SU-DHL-6 (cell line): Measurements from ENCODE around the gene SLC6A7.

Experiments
- EZH2phosphoT487 ChIP-seq: fragments of 200-600 bp; sonication (generic), shearing (Covaris generic); conservative IDR thresholded peaks from 2 replicates; pipeline ENCODE4 v1.6.1; 2018; ENCODE audit warnings: mild to moderate bottlenecking, antibody characterized with exemption, low read length, moderate library complexity, mixed read lengths
- TF ChIP-seq, protein P1 (sequence below): fragments of 200-600 bp; sonication (generic); IDR thresholded peaks from one replicate; pipeline ENCODE4 v1.5.1; 2017; ENCODE audit warnings: antibody characterized with exemption, mild to moderate bottlenecking, low read length, moderate library complexity; ENCODE audit not compliant: insufficient read depth, poor library complexity, severe bottlenecking

DNA sequence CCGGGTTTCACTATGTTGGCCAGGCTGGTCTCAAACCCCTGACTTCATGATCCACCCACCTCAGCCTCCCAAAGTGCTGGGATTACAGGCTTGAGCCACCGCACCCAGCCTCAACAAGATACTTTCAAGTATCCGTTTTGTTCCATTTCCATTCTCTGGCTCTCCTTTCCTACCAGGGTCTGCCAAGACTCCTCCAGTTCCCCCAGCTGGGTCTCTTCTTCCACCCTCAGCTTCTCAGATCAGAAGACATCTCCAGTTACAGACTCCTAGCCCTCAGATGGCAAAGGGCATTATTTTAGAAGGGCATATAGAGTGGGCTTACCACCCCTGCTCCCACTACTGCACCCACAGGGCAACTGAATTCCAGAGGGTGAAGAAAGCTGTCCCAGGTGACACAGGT, 32.7 kb upstream of the SLC6A7 start:
- TF ChIP-seq, protein P1, sequence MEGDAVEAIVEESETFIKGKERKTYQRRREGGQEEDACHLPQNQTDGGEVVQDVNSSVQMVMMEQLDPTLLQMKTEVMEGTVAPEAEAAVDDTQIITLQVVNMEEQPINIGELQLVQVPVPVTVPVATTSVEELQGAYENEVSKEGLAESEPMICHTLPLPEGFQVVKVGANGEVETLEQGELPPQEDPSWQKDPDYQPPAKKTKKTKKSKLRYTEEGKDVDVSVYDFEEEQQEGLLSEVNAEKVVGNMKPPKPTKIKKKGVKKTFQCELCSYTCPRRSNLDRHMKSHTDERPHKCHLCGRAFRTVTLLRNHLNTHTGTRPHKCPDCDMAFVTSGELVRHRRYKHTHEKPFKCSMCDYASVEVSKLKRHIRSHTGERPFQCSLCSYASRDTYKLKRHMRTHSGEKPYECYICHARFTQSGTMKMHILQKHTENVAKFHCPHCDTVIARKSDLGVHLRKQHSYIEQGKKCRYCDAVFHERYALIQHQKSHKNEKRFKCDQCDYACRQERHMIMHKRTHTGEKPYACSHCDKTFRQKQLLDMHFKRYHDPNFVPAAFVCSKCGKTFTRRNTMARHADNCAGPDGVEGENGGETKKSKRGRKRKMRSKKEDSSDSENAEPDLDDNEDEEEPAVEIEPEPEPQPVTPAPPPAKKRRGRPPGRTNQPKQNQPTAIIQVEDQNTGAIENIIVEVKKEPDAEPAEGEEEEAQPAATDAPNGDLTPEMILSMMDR, result no peak
- no peak for TF ChIP-seq EZH2phosphoT487
